SK-N-MC (cell line): Measurements from ENCODE around the gene XPO5.

Experiments
- EZH2 ChIP-seq: fragments of 200-600 bp; sonication (generic); IDR thresholded peaks from one replicate; pipeline ENCODE4 v1.6.1; 2017; ENCODE audit warnings: antibody characterized with exemption
- FOXP2 ChIP-seq: optimal IDR thresholded peaks from 2 replicates; pipeline ENCODE3; 2011; ENCODE audit warnings: mild to moderate bottlenecking, moderate library complexity; ENCODE audit not compliant: insufficient read depth; ENCODE audit errors: extremely low read length, control extremely low read depth
- POLR2AphosphoS5 ChIP-seq: IDR thresholded peaks from 2 replicates; pipeline ENCODE4 v1.6.1; 2012; ENCODE audit warnings: mild to moderate bottlenecking, low read depth, low read length, borderline replicate concordance

GRCh38 chr6:43481591-43482236, 94.1 kb downstream of the XPO5 start:
- TF ChIP-seq POLR2AphosphoS5 (no peak), EZH2 (no peak), FOXP2 (no peak)
